CD4-positive, alpha-beta T cell treated with Interleukin-2 at 100 ng/mL for 4 hours (primary cell): ENCODE measurements around the gene SECISBP2.

Experiments used
- DNase-seq: peaks from one replicate; pipeline ENCODE4 v3.0.0-alpha.2; 2020; ENCODE audit warnings: low spot score

Gene SECISBP2

GRCh38 chr9:89310475-89311345 is 7.6 kb upstream of the SECISBP2 start, which contains the start of gene CKS2:
Gene CKS2, plus strand, starts transcription at chr9:89311195. Its CDS starts 98 bp downstream, at chr9:89311293.
- peak; percentile 100 for DNase-seq

GRCh38 chr9:89311346-89312221 is 6.7 kb upstream of the SECISBP2 start:
- no peak for DNase-seq

DNA sequence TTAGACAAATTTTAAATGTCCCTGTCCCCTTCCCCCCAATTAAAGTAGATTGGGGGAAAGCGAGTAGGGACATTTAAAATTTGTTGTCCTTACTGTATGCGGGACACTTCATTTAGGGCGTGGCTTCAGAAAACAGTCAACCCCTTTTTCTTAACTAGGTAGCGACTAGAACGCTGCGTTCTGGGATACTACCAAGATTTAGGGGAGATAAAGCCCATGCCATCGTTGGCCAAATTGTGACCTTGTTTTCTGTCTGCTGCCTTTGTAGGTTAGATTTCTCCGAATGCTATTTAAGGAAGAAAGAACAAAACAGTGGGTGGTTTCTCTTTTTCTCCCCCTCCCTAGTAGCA is 6.1 kb upstream of the SECISBP2 start:
- peak; percentile 12 for DNase-seq

DNA sequence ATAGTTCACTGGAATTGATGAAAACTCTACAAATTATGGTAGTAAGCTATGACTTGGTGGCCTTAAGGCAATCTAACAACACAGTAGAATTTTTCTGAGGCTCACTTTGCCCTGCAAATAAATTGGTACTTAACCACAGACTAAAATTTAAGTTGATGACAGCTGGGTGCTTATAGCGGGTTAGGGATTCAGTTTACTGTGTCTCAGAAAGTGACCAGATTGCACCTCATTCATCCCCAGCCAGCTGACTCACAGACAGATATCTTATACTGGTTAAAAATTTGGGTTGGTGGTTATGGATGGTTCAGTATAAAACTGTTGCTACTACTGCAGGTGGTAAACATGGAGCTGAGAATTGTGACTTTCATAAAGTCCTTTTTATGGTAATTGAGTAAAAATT is 4.5 kb upstream of the SECISBP2 start:
- peak; percentile 7 for DNase-seq

- no peak for DNase-seq
Observed at GRCh38 chr9:89314955-89315354, 3.3 kb upstream of the SECISBP2 start.

DNA sequence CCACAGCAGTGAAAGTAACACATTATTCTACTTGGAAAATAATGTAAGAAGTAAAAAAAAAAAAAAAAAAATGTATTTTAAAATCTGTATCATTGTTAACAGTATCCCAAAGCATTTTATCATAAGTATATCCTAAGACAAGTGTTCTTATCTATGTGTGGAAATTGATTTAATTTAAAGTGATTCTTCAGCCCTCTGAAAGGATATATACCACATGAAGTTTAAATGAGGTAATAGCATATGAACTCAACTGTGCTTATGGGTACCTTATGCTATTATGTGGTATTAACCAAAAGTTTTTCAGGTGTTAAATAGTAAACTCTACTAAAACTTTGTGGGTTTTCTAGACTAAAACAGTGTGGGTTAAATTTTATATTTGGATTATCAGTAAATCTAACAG is 2.8 kb upstream of the SECISBP2 start:
- DNase-seq, result no peak

GRCh38 chr9:89317282-89317681 is 1.0 kb upstream of the SECISBP2 start:
- DNase-seq, result no peak

DNA sequence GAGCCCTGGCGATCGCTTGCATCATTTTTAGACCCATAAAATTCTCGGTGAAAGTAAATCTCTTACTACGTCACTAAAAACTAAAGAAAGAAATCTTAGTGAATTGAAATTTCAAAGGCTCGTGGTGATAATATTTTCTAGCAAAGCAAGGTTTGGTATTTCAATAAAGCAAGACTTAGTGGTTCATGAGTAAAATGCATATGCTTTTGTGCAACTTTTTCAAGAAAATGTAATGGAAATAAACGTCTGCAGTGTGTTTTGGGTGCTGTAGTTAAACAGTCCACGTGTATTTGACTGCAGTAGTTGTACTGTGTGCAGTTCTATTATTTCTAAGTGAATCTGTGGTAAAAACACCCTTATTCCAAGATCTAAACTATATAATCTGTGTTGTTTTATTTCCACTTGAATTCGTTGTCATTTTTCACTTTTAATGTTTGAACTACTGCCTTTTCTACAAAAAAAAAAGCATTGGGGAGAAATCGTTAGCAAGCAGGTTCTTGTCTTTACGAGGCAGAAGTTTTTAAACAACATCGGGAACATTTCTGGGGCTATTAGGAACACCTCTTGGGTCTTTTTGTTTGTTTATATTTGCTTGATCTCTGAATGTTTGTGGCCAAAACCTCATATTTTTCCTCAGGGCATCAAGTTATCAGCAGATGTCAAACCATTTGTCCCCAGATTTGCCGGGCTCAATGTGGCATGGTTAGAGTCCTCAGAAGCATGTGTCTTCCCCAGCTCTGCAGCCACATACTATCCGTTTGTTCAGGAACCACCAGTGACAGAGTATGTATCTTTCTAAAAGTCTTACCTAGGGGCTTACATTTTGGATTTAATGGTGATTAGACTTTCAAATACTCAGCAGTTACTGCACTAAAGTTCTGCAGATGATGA is 960 bp downstream of the SECISBP2 start:
- DNase-seq, result no peak

- DNase-seq, result no peak
Observed at GRCh38 chr9:89323390-89323789, 5.1 kb downstream of the SECISBP2 start.

GRCh38 chr9:89325733-89326132 is 7.4 kb downstream of the SECISBP2 start:
- no peak for DNase-seq

GRCh38 chr9:89328064-89328463 is 9.8 kb downstream of the SECISBP2 start:
- no peak for DNase-seq

- DNase-seq, result no peak
Observed at GRCh38 chr9:89329917-89330316, 11.6 kb downstream of the SECISBP2 start.

DNA sequence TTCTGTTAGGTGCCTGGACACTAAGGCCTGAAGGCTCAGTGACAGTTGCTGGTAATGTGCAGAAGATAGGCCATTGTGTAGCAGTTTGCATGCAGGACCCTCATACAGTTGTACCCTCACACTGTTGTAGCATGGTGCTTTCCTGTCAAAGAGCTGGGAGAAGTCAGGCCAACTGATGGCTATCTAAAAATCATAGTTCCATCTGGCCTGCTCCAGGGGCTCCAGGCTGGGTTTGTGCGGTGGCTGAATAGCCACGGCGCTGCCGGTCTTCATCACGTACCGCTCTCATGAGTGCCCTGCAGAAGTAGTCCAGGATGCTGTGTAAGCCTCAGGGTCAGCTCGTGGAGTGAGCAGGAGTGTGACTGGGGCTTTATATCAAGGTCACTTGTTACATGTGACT is 12.2 kb downstream of the SECISBP2 start:
- DNase-seq, result no peak

DNA sequence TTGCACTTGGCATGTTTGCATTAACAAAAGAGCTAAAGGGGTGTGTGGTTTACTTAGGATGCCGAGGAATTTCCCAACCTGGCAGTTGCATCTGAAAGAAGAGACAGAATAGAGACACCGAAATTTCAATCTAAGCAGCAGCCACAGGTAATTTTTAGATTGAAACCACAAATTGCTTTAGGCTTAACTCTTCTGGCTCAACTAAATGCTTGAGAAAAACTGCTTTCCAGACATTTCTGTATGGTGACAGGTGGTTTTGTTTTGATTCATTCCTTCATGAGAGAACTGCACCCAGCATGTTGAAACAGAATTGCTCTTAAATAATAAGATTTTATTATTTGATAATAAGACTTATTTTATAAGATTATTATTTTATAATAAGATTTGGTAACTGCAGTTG is 21.5 kb downstream of the SECISBP2 start:
- DNase-seq, result no peak

DNA sequence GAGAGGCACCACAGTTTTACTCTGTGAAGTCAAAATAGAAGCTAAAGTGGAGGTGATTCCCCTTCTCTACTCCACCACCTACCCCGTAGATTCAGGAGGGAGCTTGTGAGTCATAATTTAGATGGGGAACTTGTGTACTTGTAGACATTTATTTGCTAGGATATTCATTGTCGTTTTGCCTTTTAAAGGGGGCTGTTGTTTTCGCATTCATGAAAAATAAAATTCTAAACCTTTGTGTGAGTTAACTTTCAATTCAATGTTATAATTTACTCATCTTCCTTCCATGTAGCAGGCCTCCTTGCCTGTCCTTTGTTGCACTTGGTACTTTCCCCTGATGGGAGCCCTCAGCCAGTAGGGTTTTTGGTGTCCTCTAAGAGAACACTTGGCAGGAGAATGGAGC is 22.0 kb downstream of the SECISBP2 start:
- no peak for DNase-seq

GRCh38 chr9:89342213-89342612 is 23.9 kb downstream of the SECISBP2 start:
- no peak for DNase-seq

DNA sequence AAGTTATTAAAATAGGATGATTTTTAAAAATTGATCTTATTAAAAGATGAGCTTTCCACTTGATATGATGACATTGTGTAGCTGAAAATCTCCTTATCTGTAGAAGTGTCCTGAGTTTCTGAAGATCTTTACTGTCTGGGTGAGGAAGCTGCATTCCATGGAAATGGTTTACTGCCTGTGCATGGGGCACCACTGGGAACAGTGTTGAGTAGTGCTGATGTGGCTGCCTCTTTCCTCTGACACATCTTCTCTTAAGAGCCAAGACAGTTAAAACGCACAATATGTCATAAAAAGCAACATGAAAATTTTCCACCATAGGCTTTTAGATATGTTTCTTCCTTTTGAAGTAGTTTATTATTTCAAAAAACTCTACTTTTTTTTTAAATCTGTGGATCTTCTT is 24.6 kb downstream of the SECISBP2 start:
- DNase-seq, result no peak

- DNase-seq, result peak; percentile 27
Observed at GRCh38 chr9:89343812-89344211, 25.5 kb downstream of the SECISBP2 start.

GRCh38 chr9:89345476-89345875 is 27.2 kb downstream of the SECISBP2 start:
- DNase-seq, result no peak

DNA sequence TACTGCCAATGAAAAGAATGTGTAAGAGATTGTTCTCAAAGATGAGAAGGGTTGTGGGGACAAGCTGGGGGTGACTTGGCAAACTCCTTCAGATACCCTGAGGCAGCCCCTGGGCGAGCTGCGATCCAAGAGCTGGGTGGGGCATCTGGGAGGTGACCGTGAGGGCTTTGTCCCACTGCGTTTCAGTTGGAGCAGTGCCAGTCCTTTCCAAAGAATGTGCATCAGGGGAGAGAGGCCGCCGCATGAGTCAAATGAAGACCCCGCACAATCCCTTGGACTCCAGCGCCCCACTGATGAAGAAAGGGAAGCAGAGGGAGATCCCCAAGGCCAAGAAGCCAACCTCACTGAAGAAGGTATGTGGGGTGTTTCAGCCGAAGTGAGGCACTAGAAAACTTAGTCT is 28.4 kb downstream of the SECISBP2 start:
- DNase-seq, result no peak

GRCh38 chr9:89347651-89348050 is 29.4 kb downstream of the SECISBP2 start:
- DNase-seq, result no peak

GRCh38 chr9:89349607-89350006 is 31.3 kb downstream of the SECISBP2 start:
- DNase-seq, result no peak
